ENCODE results near the gene ZNF670.

- TF ChIP-seq EZH2 (IDR thresholded peaks at IDR 0.05; ENCODE audit: borderline replicate concordance, insufficient read depth, low read depth, low read length, poor library complexity, severe bottlenecking) (no peak), CTCF (IDR thresholded peaks at IDR 0.05) (no peak)
Measured at GRCh38 chr1:247115545-247115944, 36.9 kb upstream of the ZNF670 start.
